HCT116 (cell line): ENCODE results near the gene COA3. TPM values are rescaled to one million over a fixed set of nuclear protein-coding genes. Genes with fewer than 3 reads are reported as not detected.

Experiments
- ATAC-seq: fragments of 200-7000 bp; cut with Tn5 transposase; 2 replicates; pipeline ENCODE4 v1.9.1; 2020; ENCODE audit warnings: mild to moderate bottlenecking, moderate library complexity
- BruUV-seq: library from RNA; stranded (reverse); fragments of 400-500 nt; replicated peaks from 2 replicates; lab custom pipeline; 2021; lab: Mats Ljungman, UMichigan
- CTCF ChIA-PET: fragments of 300-600 bp; sonication (Branson Sonifier 250); formaldehyde crosslinking; loops from one replicate; lab custom pipeline; 2021; ENCODE audit warnings: antibody characterized with exemption; lab: Charles Lee
- POLR2A ChIA-PET: fragments of 300-600, 350-600 bp; sonication (Branson Sonifier 250); formaldehyde crosslinking; loops from one replicate; lab custom pipeline; 2021; ENCODE audit warnings: antibody characterized with exemption; lab: Charles Lee
- RAD21 ChIA-PET, 2 experiments: fragments of 300-600 bp; sonication (Branson Sonifier 250); formaldehyde crosslinking; loops; one replicate each; lab custom pipeline; 2023; ENCODE audit warnings: low total read pairs in 2 of 2; ENCODE audit not compliant: uncharacterized antibody in 2 of 2, unreplicated experiment in 2 of 2, low non-redundant PET in 1 of 2; lab: Charles Lee
- DNase-seq: peaks from one replicate; pipeline ENCODE4 v3.0.0-alpha.2; 2010; ENCODE audit warnings: low read depth, low spot score
- H2AFZ ChIP-seq: fragments of 200-600 bp; shearing (Covaris generic), sonication (generic); 2 replicates; pipeline ENCODE4 v1.6.1; 2017; ENCODE audit warnings: low read depth, mixed run types, mixed read lengths, antibody characterized with exemption, low read length; ENCODE audit not compliant: poor library complexity, severe bottlenecking
- H3K27ac ChIP-seq: 2 replicates; pipeline ENCODE4 v1.5.1; 2012; ENCODE audit warnings: low read depth, low read length
- H3K27me3 ChIP-seq: fragments of 200-600 bp; sonication (generic); 2 replicates; pipeline ENCODE4 v1.6.1; 2016; ENCODE audit warnings: mixed run types, low read length, mixed read lengths; ENCODE audit not compliant: insufficient read depth
- H3K36me3 ChIP-seq, 2 experiments: fragments of 200-500 bp in 1 of 2; fragments of 200-600 bp in 1 of 2; sonication (Bioruptor generic) in 1 of 2; sonication (generic) in 1 of 2; 2 replicates each; pipeline versions ENCODE4 v1.5.1 to v1.6.1; 2014 to 2016; ENCODE audit warnings: low read length in 2 of 2, inconsistent platforms in 1 of 2, mixed read lengths in 1 of 2, mixed run types in 1 of 2; ENCODE audit not compliant: insufficient read depth in 2 of 2, control insufficient read depth in 1 of 2
- H3K4me1 ChIP-seq, 2 experiments: fragments of 200-600 bp in 1 of 2; sonication (generic) in 1 of 2; 2 replicates each; pipeline versions ENCODE4 v1.5.1 to v1.6.1; 2012 to 2017; ENCODE audit warnings: low read length in 2 of 2, inconsistent platforms in 1 of 2, mild to moderate bottlenecking in 1 of 2, mixed read lengths in 1 of 2, mixed run types in 1 of 2, moderate library complexity in 1 of 2; ENCODE audit not compliant: insufficient read depth in 2 of 2, control insufficient read depth in 1 of 2
- H3K4me2 ChIP-seq: fragments of 200-600 bp; sonication (generic); 2 replicates; pipeline ENCODE4 v1.6.1; 2017; ENCODE audit warnings: mixed run types, low read length, mixed read lengths
- H3K4me3 ChIP-seq, 2 experiments: fragments of 200-600 bp in 1 of 2; sonication (generic) in 1 of 2; replicated peaks in 1 of 2; 2 replicates each; pipeline ENCODE4 v1.5.1; 2011 to 2016; ENCODE audit warnings: low read length in 2 of 2, control low read depth in 1 of 2, low read depth in 1 of 2, mild to moderate bottlenecking in 1 of 2, mixed read lengths in 1 of 2, mixed run types in 1 of 2
- H3K79me2 ChIP-seq: fragments of 200-600 bp; sonication (generic); 2 replicates; pipeline ENCODE4 v1.6.1; 2017; ENCODE audit warnings: mild to moderate bottlenecking, mixed run types, low read length, moderate library complexity, mixed read lengths; ENCODE audit not compliant: insufficient read depth
- H3K9ac ChIP-seq: fragments of 200-600 bp; sonication (generic); 2 replicates; pipeline ENCODE4 v1.6.1; 2016; ENCODE audit warnings: low read length, mixed read lengths
- H3K9me2 ChIP-seq: fragments of 200-600 bp; sonication (generic), shearing (Covaris generic); 2 replicates; pipeline ENCODE4 v1.6.1; 2017; ENCODE audit warnings: mixed run types, mild to moderate bottlenecking, moderate library complexity; ENCODE audit not compliant: insufficient read depth
- H3K9me3 ChIP-seq, 2 experiments: fragments of 200-500 bp in 1 of 2; fragments of 200-600 bp in 1 of 2; sonication (Bioruptor generic) in 1 of 2; sonication (generic) in 1 of 2; 2 replicates each; pipeline ENCODE4 v1.6.1; 2014 to 2017; ENCODE audit warnings: low read length in 2 of 2, mixed read lengths in 2 of 2, inconsistent platforms in 1 of 2, low read depth in 1 of 2, mild to moderate bottlenecking in 1 of 2, mixed run types in 1 of 2, moderate library complexity in 1 of 2; ENCODE audit not compliant: control insufficient read depth in 1 of 2, insufficient read depth in 1 of 2
- H4K20me1 ChIP-seq: fragments of 200-600 bp; sonication (generic), shearing (Covaris generic); 2 replicates; pipeline ENCODE4 v1.6.1; 2017; ENCODE audit warnings: mixed run types, mild to moderate bottlenecking, moderate library complexity; ENCODE audit not compliant: insufficient read depth
- EZH2 ChIP-seq: fragments of 200-600 bp; sonication (generic); IDR thresholded peaks from 2 replicates; pipeline ENCODE4 v1.6.1; 2017; ENCODE audit warnings: antibody characterized with exemption, mixed run types
- FOSL1 ChIP-seq: IDR thresholded peaks from 2 replicates; pipeline ENCODE4 v1.6.1; 2012; ENCODE audit warnings: low read depth
- POLR2A ChIP-seq: IDR thresholded peaks from 2 replicates; pipeline ENCODE4 v1.7.0; 2011; ENCODE audit warnings: borderline replicate concordance; ENCODE audit not compliant: insufficient read depth, insufficient read length; ENCODE audit errors: extremely low read depth
- SIN3A ChIP-seq: IDR thresholded peaks from 2 replicates; pipeline ENCODE4 v1.6.1; 2012; ENCODE audit warnings: low read depth
- YY1 ChIP-seq: IDR thresholded peaks from 2 replicates; pipeline ENCODE4 v1.6.1; 2011; ENCODE audit warnings: low read length, low read depth, moderate library complexity, mild to moderate bottlenecking; ENCODE audit not compliant: insufficient replicate concordance; ENCODE audit errors: extremely low read depth
- ZFX ChIP-seq: fragments of 450-650 bp; IDR thresholded peaks from 2 replicates; pipeline ENCODE4 v1.6.1; 2017
- intact Hi-C: fragments of 100-400 bp; cut with micrococcal nuclease; formaldehyde crosslinking; loops from 2 replicates; pipeline ENCODE4 v1.10.0; 2022
- total RNA-seq: library from RNA; stranded (reverse); gene quantifications from one replicate; pipeline ENCODE4 v1.2.1, GENCODE V29; 2021; ENCODE audit not compliant: unreplicated experiment
- TF ChIP-seq, protein P1 (sequence below): IDR thresholded peaks from 2 replicates; pipeline ENCODE4 v1.6.1; 2012
- TF ChIP-seq, protein P2 (sequence below), 3 experiments: fragments of 200-600 bp in 1 of 3; sonication (generic) in 1 of 3; IDR thresholded peaks in 2 of 3; conservative IDR thresholded peaks in 1 of 3; 2 replicates each; pipeline ENCODE4 v1.5.1; 2012 to 2017; ENCODE audit warnings: low read depth in 2 of 3, low read length in 2 of 3, antibody characterized with exemption in 1 of 3, borderline replicate concordance in 1 of 3, control low read depth in 1 of 3, mild to moderate bottlenecking in 1 of 3, mixed read lengths in 1 of 3, mixed run types in 1 of 3, moderate library complexity in 1 of 3; ENCODE audit not compliant: insufficient read depth in 1 of 3
- TF ChIP-seq, protein P3 (sequence below): IDR thresholded peaks from 2 replicates; pipeline ENCODE4 v1.6.1; 2012; ENCODE audit warnings: low read depth

The COA3 gene
- total RNA-seq, 1 experiment from 2014 or later: 37.1 TPM

DNA sequence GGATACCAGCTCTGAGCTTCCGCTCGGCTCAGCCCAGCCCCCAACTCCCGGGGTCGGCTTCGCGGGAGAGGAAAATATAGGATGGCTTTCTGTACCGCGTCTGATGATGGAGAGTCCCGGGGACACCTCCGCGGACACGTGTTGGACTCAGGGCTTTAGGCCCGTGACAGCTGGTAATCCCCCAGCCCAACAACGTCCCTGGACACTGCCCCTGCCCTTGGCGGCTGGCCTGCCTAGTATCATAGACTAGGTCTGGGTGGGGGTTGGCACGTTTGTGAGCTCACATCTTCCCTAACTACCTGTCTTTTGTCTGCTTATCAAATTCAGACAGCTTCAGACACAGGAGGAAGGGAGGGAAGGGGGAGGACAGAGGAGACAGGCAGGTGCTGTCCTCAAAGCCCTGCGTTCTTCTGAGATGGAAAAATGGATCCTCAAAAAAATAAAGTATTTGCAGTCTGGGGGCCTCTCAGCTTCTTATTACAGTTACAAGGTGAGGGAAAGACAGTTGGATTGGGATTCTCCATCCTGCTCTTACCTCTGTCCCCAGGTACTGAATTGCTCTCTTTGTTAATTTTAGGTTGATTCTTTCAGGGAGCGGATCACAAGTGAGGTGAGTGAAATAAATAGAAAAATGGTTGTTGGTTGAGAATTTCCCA is 35.4 kb upstream of the COA3 start:
- POLR2A ChIA-PET: interaction anchor here (0.5 to 1.8 kb wide), 3 partner anchors 10 to 107 kb away, joined by 3 to 7 read pairs (median 3); partner anchors contain the start of gene BECN1
- Histone ChIP-seq H3K36me3 (peaks cover 16 to 32% of the 10 kb centered on the region in 2 experiments; a peak in 3 of 4 replicates), H3K9me2 (no peaks in the 10 kb centered on the region), H4K20me1 (no peaks in the 10 kb centered on the region), H3K79me2 (peaks cover 52% of the 10 kb centered on the region), H3K4me1 (peaks cover 12 to 19% of the 10 kb centered on the region in 2 experiments; a peak in 3 of 4 replicates), H3K9me3 (no peaks in the 10 kb centered on the region), H2AFZ (no peak overlapping the region), H3K4me3 (peak overlapping the region; percentile 89 to 93), H3K4me2 (peak overlapping the region; percentile 92), H3K27me3 (no peaks in the 10 kb centered on the region), H3K9ac (peak overlapping the region; percentile 98), H3K27ac (peak overlapping the region; percentile 80)
- TF ChIP-seq ZFX: 0 out of 2 replicates have a peak, but pooled peaks have one; percentile 33
- TF ChIP-seq, protein P1, sequence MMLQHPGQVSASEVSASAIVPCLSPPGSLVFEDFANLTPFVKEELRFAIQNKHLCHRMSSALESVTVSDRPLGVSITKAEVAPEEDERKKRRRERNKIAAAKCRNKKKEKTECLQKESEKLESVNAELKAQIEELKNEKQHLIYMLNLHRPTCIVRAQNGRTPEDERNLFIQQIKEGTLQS: no peak
- no peak for DNase-seq
- CTCF ChIA-PET: interaction anchor here (1.0 to 1.9 kb wide), 3 partner anchors 9 to 10 kb away, joined by 3 to 6 read pairs (median 3); partner anchors contain the start of gene BECN1
- ATAC-seq: peak; percentile 21; the same call in 1 of the 2 replicates
- RAD21 ChIA-PET: no interaction called here
- BruUV-seq: TSS peak; percentile 68
- intact Hi-C loops: no loop called here

DNA sequence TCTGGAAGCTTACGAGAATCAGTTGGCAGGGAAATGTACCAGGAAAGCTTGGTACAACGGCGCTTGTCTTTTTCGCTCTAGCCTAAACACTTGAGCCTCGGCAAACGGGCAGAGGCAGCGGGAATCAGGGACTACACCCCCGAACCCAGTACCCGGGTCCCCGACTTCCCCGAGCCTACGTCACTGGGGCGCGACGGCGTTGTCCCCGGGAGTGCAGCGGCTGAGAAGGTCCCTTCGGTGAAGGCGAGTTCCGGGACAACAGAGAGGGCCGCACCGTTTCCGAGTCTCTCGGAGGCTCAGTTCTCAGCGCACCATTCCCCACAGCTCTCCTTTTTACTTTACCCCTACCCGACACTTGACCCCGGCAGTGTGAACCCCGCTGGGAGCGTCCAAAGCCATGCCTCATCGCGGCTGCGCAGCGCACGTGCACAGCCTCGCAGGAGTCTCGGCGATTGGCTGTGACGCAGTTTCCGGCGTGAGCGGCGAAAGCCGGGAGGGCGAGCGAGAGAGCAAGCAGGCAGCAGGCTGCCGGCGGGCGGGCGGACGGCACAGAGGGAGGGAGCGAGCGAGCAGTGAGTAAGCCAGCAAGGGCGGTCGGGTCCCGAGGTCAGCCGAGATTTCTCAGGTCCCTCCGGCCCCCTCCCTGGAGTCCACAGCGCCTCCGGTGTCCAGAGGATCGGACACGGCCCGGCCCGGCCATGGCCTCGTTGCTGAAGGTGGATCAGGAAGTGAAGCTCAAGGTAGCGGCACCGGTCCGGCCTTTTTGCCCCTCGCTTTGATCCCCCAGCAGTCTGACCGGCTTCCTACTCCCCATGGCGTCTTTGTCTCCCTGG is 34.6 kb upstream of the COA3 start, which contains the start of gene PSME3:
PSME3 (plus strand) TSS at position 464 of the 833 bp plus-strand sequence; CDS start at position 699, 235 bp downstream.
- ATAC-seq (peak; percentile 89), DNase-seq (peak; percentile 82)
- H3K79me2 ChIP-seq: peaks cover 48% of the 10 kb centered on the region
- H3K9me2 ChIP-seq: no peaks in the 10 kb centered on the region
- ChIA-PET RAD21 (no interaction called here), CTCF (interaction anchor here (1.0 to 1.9 kb wide), 3 partner anchors 8 to 10 kb away, joined by 3 to 6 read pairs (median 3); partner anchors contain the start of gene BECN1), POLR2A (interaction anchor here (0.5 to 1.8 kb wide), 3 partner anchors 9 to 107 kb away, joined by 3 to 7 read pairs (median 3); partner anchors contain the start of gene BECN1)
- no peaks in the 10 kb centered on the region for H4K20me1 ChIP-seq
- H3K9ac ChIP-seq: peak within 1 kb of the TSS; percentile 98
- intact Hi-C loops: no loop called here
- peak within 1 kb of the TSS; percentile 60 for H2AFZ ChIP-seq
- no peaks in the 10 kb centered on the region for H3K27me3 ChIP-seq
- peak within 1 kb of the TSS; percentile 92 for H3K4me2 ChIP-seq
- peak within 1 kb of the TSS; percentile 89 to 93 for H3K4me3 ChIP-seq
- H3K36me3 ChIP-seq: peaks cover 9 to 26% of the 10 kb centered on the region in 2 experiments; a peak in 3 of 4 replicates
- BruUV-seq: TSS peak; percentile 79
- peak within 1 kb of the TSS; percentile 80 for H3K27ac ChIP-seq
- H3K4me1 ChIP-seq: peaks cover 12 to 19% of the 10 kb centered on the region in 2 experiments; a peak in 3 of 4 replicates
- H3K9me3 ChIP-seq: no peaks in the 10 kb centered on the region
- TF ChIP-seq SIN3A: peak; percentile 95
- peak; percentile 70 for TF ChIP-seq POLR2A
- TF ChIP-seq YY1: peak; percentile 3
- TF ChIP-seq, protein P2, sequence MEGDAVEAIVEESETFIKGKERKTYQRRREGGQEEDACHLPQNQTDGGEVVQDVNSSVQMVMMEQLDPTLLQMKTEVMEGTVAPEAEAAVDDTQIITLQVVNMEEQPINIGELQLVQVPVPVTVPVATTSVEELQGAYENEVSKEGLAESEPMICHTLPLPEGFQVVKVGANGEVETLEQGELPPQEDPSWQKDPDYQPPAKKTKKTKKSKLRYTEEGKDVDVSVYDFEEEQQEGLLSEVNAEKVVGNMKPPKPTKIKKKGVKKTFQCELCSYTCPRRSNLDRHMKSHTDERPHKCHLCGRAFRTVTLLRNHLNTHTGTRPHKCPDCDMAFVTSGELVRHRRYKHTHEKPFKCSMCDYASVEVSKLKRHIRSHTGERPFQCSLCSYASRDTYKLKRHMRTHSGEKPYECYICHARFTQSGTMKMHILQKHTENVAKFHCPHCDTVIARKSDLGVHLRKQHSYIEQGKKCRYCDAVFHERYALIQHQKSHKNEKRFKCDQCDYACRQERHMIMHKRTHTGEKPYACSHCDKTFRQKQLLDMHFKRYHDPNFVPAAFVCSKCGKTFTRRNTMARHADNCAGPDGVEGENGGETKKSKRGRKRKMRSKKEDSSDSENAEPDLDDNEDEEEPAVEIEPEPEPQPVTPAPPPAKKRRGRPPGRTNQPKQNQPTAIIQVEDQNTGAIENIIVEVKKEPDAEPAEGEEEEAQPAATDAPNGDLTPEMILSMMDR (IDR thresholded peaks at IDR 0.05 in 2 of 3, conservative IDR thresholded peaks at IDR 0.05 in 1 of 3; ENCODE audit: borderline replicate concordance in 1 of 3, insufficient read depth in 1 of 3, low read depth in 2 of 3, low read length in 2 of 3): no peak
- no peak for TF ChIP-seq FOSL1
- TF ChIP-seq ZFX: peak; percentile 77; the same call in 1 of the 2 replicates
- TF ChIP-seq, protein P3, sequence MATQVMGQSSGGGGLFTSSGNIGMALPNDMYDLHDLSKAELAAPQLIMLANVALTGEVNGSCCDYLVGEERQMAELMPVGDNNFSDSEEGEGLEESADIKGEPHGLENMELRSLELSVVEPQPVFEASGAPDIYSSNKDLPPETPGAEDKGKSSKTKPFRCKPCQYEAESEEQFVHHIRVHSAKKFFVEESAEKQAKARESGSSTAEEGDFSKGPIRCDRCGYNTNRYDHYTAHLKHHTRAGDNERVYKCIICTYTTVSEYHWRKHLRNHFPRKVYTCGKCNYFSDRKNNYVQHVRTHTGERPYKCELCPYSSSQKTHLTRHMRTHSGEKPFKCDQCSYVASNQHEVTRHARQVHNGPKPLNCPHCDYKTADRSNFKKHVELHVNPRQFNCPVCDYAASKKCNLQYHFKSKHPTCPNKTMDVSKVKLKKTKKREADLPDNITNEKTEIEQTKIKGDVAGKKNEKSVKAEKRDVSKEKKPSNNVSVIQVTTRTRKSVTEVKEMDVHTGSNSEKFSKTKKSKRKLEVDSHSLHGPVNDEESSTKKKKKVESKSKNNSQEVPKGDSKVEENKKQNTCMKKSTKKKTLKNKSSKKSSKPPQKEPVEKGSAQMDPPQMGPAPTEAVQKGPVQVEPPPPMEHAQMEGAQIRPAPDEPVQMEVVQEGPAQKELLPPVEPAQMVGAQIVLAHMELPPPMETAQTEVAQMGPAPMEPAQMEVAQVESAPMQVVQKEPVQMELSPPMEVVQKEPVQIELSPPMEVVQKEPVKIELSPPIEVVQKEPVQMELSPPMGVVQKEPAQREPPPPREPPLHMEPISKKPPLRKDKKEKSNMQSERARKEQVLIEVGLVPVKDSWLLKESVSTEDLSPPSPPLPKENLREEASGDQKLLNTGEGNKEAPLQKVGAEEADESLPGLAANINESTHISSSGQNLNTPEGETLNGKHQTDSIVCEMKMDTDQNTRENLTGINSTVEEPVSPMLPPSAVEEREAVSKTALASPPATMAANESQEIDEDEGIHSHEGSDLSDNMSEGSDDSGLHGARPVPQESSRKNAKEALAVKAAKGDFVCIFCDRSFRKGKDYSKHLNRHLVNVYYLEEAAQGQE: no peak
- no peak for TF ChIP-seq EZH2
